Mononuclear cell (primary cell): ENCODE data around the gene EPB41L1. TPM values are rescaled to one million over a fixed set of nuclear protein-coding genes. Genes with fewer than 3 reads are reported as not detected.

Experiments
- H3K27me3 ChIP-seq: 2 replicates; pipeline ENCODE4 v1.6.0; 2011; ENCODE audit warnings: low read length, control low read depth; ENCODE audit not compliant: insufficient read depth
- H3K4me1 ChIP-seq: 2 replicates; pipeline ENCODE4 v1.5.1; 2011; ENCODE audit warnings: mild to moderate bottlenecking, low read length, control low read depth; ENCODE audit not compliant: insufficient read depth
- H3K4me3 ChIP-seq: 2 replicates; pipeline ENCODE4 v1.5.1; 2011; ENCODE audit warnings: mild to moderate bottlenecking, low read length, moderate library complexity
- H3K9me3 ChIP-seq: 2 replicates; pipeline ENCODE4 v1.5.1; 2011; ENCODE audit warnings: low read depth, mild to moderate bottlenecking, control low read depth, low read length
- total RNA-seq: library from RNA; depleted of rRNA; stranded (reverse); fragments of >200 nt; gene quantifications from one replicate; pipeline ENCODE4 v1.2.3, GENCODE V29; 2012

Gene EPB41L1
- total RNA-seq, 1 donor = 0.21 TPM

DNA sequence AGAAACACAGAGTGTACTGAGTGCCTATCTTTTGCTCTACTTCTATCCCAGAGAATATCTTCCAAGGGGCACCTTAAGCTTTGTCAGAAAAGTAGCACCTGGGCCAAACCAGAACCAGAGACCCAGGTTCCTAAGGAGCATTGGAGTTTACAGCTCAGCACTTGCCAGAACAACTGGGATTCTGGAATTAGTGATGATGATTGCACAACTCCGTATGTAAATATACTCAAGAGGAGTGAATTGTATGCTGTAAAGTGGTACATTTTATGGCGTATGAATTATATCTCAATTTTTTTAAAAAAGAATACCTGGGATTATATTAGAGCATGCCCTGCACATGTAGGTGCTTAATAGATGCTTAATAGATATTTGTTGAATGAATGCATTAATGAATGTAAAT is 36.2 kb upstream of the EPB41L1 start:
- no peaks in the 10 kb centered on the region for H3K9me3 ChIP-seq
- H3K4me1 ChIP-seq = peaks cover 12% of the 10 kb centered on the region
- no peaks in the 10 kb centered on the region for H3K27me3 ChIP-seq
- no peak overlapping the region for H3K4me3 ChIP-seq

DNA sequence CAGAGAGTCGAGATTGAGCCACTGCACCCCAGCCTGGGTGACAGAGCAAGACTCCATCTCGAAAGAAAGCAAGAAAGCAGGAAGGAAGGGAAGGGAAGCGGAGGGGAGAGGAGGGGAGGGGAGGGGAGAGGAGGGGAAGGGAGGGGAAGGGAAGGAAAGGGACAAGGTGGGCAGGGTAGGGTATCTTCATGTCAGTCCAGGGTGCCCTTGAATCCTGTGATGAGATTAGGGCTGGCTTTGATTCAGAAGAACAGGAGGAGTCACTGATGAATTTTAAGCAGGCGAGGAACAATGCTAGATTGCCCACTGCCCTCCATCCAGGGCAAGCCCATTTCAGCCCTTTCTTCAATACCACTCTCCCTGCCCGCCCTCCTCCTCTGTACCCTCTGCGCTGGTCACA is 35.0 kb upstream of the EPB41L1 start:
- Histone ChIP-seq H3K4me3 (no peak overlapping the region), H3K9me3 (no peaks in the 10 kb centered on the region), H3K27me3 (no peaks in the 10 kb centered on the region), H3K4me1 (peaks cover under 1% of the 10 kb centered on the region)

DNA sequence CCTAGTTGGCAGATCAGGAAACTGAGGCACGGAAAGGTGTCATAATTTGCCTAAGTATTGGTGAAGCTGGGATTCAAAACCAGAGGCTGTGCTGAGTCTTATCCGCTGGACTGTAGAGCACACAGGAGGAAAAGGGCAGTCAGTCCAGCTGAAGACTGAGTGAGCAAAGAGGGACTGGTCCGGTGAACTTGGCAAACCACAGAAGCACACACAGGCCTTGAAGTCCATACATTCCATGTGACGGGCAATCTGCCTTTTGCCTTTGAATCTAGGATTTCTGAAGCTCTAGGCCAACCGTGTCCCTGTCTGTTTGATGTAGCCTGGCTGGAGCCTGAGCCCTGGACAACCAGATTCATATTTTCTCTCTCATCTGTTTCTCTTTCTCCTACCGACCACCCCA is 34.3 kb upstream of the EPB41L1 start:
- H3K9me3 ChIP-seq = no peaks in the 10 kb centered on the region
- no peaks in the 10 kb centered on the region for H3K4me1 ChIP-seq
- no peaks in the 10 kb centered on the region for H3K27me3 ChIP-seq
- no peak overlapping the region for H3K4me3 ChIP-seq

DNA sequence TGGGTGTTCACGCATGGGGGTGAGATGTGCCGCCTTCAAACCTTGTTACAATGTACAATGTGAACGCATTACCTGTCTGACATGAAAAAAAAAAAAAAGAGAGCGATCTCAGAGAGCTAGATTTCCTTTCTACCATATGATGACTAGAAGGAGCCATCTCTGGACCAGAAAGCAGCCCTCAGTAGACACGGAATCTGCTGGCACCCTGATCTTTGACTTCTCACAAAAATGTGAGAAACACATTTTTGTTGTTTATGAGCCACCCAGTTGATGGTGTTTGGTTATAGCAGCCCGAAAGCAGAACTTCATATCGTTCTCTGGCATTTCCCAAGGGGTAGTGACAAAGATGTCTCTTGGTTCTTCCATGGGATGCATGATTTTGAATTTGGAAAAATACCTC is 33.5 kb upstream of the EPB41L1 start:
- Histone ChIP-seq H3K27me3 (no peaks in the 10 kb centered on the region), H3K4me1 (no peaks in the 10 kb centered on the region), H3K9me3 (no peaks in the 10 kb centered on the region), H3K4me3 (no peak overlapping the region)

DNA sequence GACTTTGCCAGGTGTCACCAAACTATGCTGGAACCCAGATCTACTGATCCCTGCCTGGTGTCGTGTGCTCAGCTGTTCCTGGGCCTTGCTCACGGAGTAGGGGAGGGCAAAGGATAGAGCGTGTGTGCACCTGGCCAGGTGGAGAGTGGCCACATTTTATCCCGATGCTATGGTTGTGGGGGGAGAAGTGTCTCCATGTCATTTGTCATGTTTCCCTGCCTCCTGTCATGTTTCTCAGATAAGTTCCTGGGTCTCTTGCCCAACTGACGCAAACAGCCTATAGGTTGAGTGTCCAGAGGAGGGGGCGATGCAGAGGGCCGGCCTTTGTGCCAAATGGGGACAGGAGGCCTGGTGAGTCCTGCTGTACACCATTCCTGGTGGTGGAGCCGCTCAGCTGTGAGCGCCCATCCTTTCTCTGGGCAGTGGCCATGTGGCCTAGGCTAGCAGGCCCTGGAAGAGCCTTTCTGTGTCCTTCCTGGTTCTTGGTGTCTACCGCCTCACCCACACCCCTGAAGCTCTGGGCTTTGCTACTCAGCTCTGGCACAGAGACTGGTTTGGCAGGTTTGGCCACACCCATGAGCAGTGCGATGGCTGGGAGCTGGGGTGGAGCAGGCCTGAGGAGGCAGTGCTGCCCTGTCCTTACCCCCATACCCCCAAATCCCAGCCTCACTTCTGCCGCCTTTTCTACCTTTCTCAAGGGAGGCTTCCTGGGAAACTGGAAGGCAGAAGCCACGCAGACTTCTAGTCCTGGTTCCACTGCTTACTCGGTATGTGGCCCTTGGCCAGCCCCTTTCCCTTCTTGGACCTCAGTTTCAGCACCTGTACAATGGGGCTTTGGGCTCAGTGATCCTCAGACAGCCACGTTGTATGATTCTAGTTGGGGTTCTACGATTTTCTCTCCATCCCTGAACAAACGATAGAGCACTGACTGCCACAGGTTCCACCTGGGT is 32.3 kb upstream of the EPB41L1 start:
- Histone ChIP-seq H3K4me1 (no peaks in the 10 kb centered on the region), H3K9me3 (no peaks in the 10 kb centered on the region), H3K4me3 (no peak overlapping the region), H3K27me3 (no peaks in the 10 kb centered on the region)

DNA sequence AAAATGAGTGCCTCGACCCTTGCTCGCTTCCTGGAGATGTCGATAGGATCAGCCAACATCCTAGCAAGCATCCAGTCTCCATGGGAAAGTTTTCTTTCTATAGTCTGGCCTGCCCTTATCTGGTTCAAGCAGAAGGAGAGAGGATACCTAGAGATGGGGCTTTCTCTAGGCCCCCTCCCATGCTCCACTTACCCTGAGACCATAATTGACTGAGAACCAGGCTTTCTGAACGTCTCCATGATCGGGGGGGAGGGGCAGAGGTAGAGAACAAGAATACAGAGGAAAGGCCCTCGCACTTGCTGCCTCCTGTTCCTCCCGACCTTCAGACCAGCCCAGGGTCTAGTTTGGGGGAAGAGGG is 31.6 kb upstream of the EPB41L1 start:
- Histone ChIP-seq H3K27me3 (no peaks in the 10 kb centered on the region), H3K4me3 (no peak overlapping the region), H3K9me3 (no peaks in the 10 kb centered on the region)

DNA sequence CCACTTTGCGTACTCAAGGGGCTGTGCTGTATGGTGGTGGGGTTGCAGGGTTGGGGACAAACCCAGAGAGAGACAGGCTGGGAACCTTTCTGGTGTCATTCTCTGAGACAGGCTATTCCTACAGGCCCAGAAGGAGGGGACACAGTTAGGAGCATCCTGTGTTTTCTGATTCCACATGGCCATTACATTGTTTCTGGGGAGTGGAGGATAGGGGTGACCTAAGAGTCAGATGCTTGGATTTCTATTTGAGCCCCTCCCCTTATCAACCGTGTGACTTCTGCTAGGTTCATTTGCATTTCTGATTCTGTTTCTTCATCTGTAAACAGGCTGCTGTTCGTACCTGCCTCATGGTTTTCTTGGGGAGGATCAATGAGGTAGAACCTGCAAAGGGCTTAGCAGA is 29.4 kb upstream of the EPB41L1 start:
- no peak overlapping the region for H3K4me3 ChIP-seq
- no peaks in the 10 kb centered on the region for H3K27me3 ChIP-seq
- H3K9me3 ChIP-seq = no peaks in the 10 kb centered on the region
- H3K4me1 ChIP-seq = no peaks in the 10 kb centered on the region

More for the DNA sequence above, 31.6 kb upstream of the EPB41L1 start:
- no peaks in the 10 kb centered on the region for H3K4me1 ChIP-seq

DNA sequence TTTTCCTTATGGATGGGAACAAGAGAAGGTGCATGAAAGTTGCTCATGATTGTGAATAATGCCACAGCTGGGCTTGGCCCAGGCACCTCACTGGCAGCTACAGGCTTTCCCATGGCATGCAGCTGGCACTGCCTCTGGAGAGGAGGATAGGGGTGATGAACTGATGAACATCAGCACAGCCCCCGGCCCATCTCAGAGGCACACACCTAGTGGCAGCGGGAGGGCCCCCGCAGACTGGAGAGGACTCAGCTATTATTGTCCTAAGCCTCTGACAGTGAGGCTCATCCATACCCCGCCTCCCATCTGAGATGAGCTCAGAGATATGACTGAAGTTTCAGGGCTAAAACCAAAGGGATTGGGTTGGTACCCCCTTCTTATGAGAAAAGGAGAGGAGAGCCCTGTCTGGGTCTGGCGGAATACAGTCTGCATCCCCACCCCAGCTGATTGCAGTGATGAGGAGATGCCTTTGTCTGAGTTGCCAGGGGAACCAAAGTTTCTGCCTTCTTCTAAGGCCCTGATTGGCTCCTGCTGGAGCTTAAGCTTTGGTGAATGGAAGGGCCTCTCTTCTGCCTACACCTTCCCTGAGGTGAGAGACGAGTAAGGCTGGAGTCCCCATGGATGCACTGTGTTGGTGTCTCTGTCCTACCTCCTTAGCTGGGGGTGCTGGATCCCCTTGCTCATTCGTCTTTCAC is 27.6 kb upstream of the EPB41L1 start:
- Histone ChIP-seq H3K4me1 (no peaks in the 10 kb centered on the region), H3K27me3 (no peaks in the 10 kb centered on the region), H3K4me3 (no peak overlapping the region), H3K9me3 (no peaks in the 10 kb centered on the region)

DNA sequence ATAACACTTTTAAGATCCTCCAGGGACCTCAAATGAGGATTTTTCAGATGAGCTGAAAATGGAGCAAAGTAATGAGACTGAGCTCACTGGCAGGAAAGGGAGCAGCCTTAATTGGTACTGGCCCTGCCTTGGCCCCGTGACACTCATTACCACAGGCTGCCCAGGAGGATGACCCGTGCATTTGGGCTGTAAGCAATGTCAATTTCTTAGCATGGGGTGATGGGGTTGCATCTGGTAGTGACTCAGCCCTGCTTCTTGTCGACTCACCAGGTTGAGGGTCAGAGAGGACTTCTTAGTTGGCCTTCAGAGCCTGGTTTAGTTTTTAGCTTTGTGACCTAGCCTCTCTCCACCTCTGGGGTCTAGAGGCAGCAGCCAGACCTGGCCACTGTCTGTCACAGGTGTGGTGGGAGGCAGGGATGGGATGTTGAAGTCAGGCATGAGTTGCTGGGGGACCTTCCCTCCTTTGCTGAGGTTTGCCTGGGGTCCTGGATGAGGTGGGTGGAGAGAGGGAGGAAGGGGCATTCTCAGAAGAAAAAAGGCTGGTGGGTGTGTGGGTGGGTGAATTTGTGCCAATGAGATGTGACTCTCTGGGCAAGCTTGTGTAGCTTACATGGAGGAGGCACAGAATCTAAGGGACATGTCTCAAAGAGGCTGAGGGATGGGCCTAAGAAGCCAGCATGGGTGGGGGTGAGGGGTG is 25.9 kb upstream of the EPB41L1 start:
- Histone ChIP-seq H3K4me1 (no peaks in the 10 kb centered on the region), H3K27me3 (no peaks in the 10 kb centered on the region), H3K4me3 (no peak overlapping the region), H3K9me3 (no peaks in the 10 kb centered on the region)

DNA sequence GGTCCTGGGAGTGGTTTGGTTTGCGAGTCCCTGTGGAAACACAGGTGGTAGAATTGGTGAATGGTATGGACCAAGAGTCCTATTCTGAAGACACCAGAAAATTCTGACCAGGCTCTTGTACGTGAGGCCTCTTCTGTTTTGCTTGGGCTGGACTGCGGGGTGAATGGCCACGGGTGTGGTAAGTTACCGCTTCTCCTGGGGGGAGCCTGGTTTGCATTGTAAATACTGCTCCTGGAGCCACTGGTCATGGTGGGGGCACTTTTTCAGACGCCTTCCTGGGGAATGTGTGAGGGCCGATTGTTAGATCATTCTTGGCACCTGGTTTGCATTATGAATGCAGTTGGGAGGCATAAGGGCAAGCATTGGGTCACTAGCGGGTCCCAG is 25.4 kb upstream of the EPB41L1 start:
- no peaks in the 10 kb centered on the region for H3K4me1 ChIP-seq
- H3K27me3 ChIP-seq = no peaks in the 10 kb centered on the region
- no peaks in the 10 kb centered on the region for H3K9me3 ChIP-seq
- no peak overlapping the region for H3K4me3 ChIP-seq

DNA sequence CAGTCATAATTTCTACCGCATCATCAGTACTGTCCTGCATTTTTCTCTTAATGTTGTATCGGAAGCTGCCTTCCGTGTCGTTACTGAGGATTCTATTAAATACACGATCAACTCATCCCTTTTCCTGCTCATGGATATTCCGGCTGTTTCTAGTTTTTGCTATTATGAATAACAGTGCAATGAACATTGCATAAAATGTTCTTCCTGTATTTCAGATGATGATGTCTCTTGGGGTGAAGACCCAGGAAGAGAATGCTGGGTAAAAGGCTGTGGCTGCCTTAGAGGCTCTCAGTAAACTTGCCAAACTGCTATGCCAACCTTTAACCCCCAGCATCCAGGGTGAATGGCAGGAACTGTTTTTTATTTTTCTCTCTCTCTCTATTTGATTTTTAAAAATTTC is 24.1 kb upstream of the EPB41L1 start:
- Histone ChIP-seq H3K4me1 (no peaks in the 10 kb centered on the region), H3K4me3 (no peak overlapping the region), H3K9me3 (no peaks in the 10 kb centered on the region)

DNA sequence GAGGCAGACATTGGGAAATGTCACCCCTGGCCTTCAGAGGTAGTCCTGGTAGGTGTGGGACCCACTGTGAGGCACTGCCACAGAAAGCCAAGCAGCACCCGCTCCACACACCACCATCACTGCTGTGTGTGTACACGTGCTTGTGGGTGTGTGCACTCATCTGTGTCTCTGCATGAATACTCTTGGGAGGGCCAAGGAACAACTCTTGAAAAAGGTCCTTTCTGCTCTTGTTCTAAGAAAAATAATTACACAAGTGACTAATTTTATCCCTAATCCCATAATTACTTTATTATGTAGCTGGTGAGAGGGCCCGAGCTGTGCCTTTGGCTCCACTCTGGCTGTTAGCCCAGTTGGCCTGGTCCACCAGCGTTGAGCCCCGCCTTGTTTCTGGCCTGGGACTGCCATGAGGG is 21.7 kb upstream of the EPB41L1 start:
- no peaks in the 10 kb centered on the region for H3K4me1 ChIP-seq
- H3K27me3 ChIP-seq = no peaks in the 10 kb centered on the region
- H3K9me3 ChIP-seq = no peaks in the 10 kb centered on the region
- H3K4me3 ChIP-seq = no peak overlapping the region

More for the DNA sequence above, 24.1 kb upstream of the EPB41L1 start:
- H3K27me3 ChIP-seq = no peaks in the 10 kb centered on the region

DNA sequence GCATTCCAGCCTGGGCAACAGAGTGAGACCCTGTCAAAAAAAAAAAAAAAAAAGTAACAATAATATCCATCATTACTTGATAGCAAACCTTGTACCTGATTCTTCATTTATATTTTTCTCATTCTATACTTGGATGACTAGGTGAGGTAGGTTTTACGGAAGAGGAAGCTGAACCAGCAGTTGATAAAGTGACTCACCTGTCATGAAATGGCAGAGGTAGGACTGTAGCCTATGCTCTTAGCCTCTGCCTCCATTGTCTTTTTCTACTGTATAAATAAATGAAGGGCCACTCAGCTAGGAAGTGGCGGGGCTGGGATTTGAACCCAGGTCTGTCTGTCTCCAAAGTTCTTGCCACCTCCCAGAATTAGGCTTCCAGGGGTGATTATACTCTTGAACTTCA is 20.7 kb upstream of the EPB41L1 start:
- Histone ChIP-seq H3K4me1 (no peaks in the 10 kb centered on the region), H3K27me3 (no peaks in the 10 kb centered on the region), H3K4me3 (no peak overlapping the region), H3K9me3 (no peaks in the 10 kb centered on the region)

DNA sequence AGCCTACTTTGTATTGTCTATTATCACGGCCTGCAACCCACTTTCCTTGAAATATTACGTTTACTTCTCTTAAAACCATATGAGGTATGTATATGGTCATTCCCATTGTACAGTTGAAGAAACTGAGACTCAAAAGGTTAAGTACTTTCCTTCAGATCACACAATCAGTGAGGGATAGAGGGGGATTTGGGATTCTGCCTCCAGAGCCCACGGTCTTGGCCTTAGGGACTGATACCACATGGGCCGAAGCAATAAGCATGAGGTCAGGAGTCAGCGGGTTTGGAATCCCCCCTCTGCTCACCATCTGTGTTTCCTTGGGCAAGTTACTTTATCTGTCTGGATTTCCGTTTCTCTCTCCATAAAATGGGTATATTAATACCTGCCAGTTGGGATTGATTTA is 19.4 kb upstream of the EPB41L1 start:
- Histone ChIP-seq H3K4me3 (no peak overlapping the region), H3K9me3 (no peaks in the 10 kb centered on the region), H3K4me1 (no peaks in the 10 kb centered on the region), H3K27me3 (no peaks in the 10 kb centered on the region)

DNA sequence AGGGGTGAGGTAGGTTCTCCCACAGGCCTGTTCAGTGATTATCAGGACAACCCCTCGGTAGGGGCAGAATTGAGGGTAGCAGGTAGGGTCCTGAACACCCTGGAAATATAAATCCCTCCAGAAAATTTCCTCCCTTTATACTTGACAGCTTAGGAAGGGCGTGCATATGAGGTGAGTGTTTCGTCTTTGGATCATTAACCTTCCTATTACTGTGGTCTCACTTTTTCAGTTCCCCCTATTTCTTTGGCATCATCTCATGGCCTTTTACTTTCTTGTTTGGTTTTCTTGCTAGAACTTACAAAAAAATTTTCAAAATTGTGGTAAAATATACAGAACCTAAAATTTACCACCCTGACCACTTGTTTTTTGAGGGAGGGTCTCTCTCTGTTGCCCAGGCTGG is 18.7 kb upstream of the EPB41L1 start:
- Histone ChIP-seq H3K4me3 (no peak overlapping the region), H3K4me1 (no peaks in the 10 kb centered on the region), H3K9me3 (no peaks in the 10 kb centered on the region), H3K27me3 (no peaks in the 10 kb centered on the region)
